Fibroblast of mammary gland (primary cell): ENCODE measurements around the gene GALT.
A peak's percentile ranks its signal among the peaks of the same experiment; 100 is the strongest.

ENCODE experiments used
- DNase-seq: peaks from one replicate; pipeline ENCODE4 v3.0.0-alpha.2; 2010; ENCODE audit warnings: low read depth
- H3K4me3 ChIP-seq: 2 replicates; pipeline ENCODE4 v1.5.1; 2011; ENCODE audit warnings: low read depth, mild to moderate bottlenecking, low read length, moderate library complexity; ENCODE audit not compliant: control insufficient read depth
- TF ChIP-seq, protein P1 (sequence below): conservative IDR thresholded peaks from 2 replicates; pipeline ENCODE4 v1.5.1; 2011; ENCODE audit warnings: low read depth, low read length, inconsistent platforms; ENCODE audit not compliant: control insufficient read depth, insufficient read depth

GALT gene

DNA sequence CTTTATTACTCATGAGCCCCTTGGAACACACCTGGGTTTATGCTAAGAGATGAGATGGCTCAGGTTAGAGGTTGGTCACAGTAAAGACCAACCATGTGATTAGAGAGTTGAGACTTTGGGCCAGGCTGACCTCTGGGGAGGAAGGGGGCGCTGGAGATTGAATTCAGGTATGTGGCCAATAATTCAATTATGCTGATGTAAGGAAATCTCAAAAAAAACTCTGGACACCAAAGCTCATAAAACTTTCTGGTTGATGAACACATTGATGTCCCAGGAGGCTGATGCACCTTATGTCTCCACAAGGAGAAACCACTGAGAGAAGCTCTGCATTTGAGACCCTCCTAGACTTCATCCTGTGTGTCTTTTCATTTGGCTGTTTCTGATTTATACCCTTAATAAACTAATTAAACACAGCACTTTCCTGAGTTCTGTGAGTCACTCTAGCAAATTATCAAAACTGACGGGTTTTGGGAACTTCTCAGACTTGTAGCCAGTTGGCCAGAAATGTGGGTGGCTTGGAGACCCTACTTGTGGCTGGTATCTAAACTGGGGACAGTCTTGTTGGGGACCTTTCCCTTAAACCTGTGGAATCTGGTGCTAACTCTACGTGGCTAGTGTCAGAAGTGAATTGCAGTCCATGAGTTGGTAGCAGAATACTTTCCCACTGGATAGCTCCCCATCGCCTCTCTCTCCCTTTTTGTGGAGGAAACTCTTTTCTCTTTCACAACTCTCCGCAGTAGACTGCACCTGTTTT lies 23.5 kb downstream of the GALT start:
- H3K4me3 ChIP-seq: no peak overlapping the region
- DNase-seq: no peak
- TF ChIP-seq, protein P1, sequence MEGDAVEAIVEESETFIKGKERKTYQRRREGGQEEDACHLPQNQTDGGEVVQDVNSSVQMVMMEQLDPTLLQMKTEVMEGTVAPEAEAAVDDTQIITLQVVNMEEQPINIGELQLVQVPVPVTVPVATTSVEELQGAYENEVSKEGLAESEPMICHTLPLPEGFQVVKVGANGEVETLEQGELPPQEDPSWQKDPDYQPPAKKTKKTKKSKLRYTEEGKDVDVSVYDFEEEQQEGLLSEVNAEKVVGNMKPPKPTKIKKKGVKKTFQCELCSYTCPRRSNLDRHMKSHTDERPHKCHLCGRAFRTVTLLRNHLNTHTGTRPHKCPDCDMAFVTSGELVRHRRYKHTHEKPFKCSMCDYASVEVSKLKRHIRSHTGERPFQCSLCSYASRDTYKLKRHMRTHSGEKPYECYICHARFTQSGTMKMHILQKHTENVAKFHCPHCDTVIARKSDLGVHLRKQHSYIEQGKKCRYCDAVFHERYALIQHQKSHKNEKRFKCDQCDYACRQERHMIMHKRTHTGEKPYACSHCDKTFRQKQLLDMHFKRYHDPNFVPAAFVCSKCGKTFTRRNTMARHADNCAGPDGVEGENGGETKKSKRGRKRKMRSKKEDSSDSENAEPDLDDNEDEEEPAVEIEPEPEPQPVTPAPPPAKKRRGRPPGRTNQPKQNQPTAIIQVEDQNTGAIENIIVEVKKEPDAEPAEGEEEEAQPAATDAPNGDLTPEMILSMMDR: no peak

DNA sequence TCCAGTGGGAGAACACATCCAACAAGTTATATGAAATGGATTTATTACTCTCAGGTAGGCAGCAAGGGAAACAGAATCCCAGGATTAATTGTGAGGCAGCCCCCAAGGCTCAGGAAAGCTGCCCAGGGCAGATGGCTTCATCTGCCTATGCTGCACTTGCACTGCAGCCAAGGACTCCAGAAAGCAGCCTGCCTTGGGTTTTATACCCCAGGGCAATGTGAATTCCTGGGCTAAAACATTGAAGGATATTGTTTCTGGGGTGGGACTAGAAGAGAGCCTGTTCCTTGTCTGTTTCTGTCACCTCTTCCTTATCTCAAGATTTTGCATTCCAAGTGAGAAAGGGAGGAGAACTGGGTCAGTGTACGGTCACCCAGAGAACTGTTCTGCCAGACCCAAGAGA lies 24.8 kb downstream of the GALT start:
- TF ChIP-seq, protein P1: no peak
- no peak overlapping the region for H3K4me3 ChIP-seq
- DNase-seq: no peak

DNA sequence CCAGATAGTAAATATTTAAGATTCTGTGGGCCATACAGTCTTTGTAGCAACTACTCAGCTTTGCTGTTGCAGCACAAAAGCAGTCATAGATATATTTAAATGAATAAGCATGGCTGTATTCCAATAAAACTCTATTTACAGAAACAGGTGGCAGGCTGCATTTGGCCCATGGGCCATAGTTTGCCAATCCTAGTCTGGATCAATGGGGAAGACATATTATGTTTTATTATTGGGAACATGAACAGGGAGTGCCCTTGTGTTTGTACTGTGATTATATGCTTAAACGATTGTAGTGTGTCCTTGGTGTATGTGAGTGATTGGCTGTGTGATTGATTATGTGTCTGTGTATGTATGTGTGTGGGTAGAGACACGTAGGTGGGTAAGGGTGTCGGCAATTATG lies 28.0 kb downstream of the GALT start:
- DNase-seq: no peak
- TF ChIP-seq, protein P1: no peak

DNA sequence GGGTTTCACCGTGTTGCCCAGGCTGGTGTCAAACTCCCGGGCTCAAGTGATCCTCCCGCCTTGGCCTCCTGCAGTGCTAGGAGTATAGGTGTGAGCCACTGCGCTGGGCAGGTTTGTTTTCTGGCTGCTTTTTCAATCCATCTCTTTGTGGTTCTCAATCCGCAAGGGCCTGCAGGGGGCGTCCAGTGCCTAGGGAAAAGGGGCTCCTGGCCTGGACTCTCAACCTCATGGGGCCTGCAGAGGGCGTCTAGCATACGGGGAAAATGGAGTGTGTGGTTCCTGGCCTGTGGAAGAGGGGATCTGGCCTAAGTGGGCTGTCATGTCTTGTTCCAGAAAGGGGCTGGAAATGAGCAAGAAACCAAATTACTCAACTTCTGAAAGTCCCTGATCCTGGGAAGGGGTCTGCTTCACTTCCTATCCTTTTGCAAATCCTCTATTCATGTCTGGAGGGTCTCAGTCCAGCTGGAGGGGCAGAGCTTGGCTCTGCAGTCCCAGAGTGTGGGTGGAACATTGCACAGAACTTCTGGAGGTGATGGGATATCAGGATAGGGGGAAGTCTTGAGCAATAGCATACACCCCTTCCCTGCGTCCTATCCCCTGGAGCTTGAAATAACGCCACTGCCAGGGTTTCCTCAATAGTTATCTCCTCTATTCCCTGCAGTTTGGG lies 28.7 kb downstream of the GALT start:
- TF ChIP-seq, protein P1: peak; percentile 95
- no peak overlapping the region for H3K4me3 ChIP-seq
- DNase-seq: peak; percentile 79

More for the DNA sequence above, 28.0 kb downstream of the GALT start:
- H3K4me3 ChIP-seq: no peak overlapping the region

DNA sequence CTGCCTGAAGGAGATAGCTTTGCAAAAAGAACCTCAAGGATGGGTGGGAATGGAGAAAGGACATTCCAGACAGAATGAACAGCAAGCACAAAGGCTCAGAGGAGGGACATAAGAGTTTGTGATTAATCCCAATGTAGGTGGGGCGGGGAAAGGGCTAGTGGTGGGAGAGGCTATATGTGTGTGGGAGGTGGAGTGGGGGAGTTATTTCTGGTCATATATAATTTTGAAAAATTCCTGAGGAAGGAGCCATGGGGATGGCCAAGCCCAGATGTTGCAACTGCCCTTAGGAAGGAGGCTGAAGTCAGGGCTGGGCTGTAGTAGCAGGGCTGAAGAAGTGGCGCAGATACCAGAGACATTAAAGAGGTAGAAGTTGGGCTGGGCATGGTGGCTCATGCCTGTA lies 29.4 kb downstream of the GALT start:
- DNase-seq: peak; percentile 55
- H3K4me3 ChIP-seq: no peak overlapping the region
- TF ChIP-seq, protein P1: no peak

DNA sequence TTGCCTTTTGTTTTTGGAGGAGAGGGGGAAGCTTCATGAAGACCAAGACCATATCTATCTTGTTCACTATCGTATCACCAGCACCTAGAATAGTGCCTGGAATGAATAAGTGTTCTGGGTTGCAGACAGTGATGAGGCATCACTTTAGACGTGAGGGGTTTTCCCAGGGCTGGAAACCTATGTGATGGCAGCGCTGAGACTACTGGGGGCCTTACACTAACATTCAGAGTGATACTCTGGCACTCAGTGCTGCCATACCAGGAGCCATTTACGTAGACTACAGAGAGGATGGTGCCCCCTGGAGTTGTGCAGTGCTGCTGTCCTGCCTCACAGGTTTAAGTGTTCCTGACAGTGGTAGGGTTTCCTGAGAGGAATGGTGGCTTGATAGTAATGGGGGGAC lies 37.7 kb downstream of the GALT start:
- no peak overlapping the region for H3K4me3 ChIP-seq
- TF ChIP-seq, protein P1: no peak
- no peak for DNase-seq
